Activated CD8-positive, alpha-beta memory T cell treated with anti-CD3 and anti-CD28 coated beads, Interleukin-2, amount 50 U/mL, for 24 hours (primary cell): ENCODE data around the gene FAM131A.

ENCODE experiments used
- DNase-seq: peaks from one replicate; pipeline ENCODE4 v3.0.0-alpha.2; 2020; ENCODE audit errors: extremely low read depth

The FAM131A gene

DNA sequence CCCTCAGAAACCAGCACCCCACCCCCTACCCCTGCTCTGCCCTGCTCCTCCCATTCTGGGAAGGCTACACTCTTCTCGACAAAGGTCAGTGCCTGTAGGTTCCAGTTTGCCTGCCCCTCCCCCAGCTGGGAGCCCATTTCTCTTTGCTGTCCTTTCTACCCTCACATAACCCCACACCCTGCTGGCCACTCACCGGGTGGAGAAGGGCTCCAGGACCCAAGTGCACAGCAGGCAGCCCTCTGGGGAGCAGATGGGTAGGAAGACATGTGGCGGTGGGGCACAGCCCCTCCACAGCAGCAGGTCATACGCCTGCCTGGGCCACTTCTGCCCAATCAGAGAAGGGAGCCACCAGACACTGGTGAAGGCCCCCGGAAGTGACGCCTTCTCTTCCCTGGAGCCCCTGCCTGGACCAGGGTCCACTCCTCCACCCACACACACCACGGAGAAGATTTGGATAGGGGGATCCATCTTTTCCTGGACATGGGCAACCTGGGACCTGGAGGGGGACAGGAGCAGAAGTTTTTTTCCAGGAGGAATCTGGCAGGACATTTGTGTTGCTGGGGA lies 40.6 kb downstream of the FAM131A start, which contains the start of gene THPO:
THPO (minus strand) TSS at position 326 of the 564 bp plus-strand sequence. CDS start 1,948 bp downstream, outside the sequence.
- DNase-seq = no peak

DNA sequence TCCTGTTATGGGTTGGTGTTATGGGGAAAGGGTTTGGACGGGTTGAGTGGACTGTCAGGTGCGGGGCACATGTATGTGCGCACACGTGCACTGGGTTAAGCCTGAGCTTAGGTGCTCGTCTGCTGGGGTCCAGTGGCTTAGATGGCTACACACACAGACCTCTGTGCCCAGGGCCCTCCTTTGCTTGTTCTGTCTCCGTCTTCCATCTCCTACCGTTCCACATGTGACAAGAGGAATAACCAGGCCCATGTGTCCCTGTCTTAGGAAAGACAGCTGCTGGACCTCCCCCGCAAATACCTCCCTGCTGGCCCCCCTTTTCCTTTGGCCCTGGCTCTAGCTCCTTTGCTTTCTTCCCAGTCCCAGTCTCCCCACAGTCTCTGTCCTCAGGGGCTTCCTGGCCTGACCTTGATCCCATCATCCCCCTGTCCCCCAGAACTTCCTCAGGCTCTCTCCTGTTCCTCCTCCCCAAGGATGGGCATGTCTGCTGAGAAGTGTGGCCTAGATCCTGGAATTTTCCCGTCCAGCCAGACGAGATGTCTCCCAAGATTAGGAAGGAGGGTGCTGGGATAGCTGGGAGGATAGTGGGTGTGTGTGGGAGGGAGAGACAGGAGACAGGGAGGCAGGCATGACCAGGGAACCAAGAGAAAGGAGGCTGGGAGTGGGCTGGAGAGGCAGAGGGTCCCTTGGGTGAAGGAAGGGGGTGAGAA lies 41.4 kb downstream of the FAM131A start:
- DNase-seq = no peak

GRCh38 chr3:184379358-184380184 lies 42.2 kb downstream of the FAM131A start, which contains the start of gene CHRD:
TSS of gene CHRD (plus strand) at chr3:184380054. CDS start at chr3:184380319, 265 bp downstream.
- DNase-seq = no peak

GRCh38 chr3:184380185-184380626 lies 42.8 kb downstream of the FAM131A start:
- no peak for DNase-seq

DNA sequence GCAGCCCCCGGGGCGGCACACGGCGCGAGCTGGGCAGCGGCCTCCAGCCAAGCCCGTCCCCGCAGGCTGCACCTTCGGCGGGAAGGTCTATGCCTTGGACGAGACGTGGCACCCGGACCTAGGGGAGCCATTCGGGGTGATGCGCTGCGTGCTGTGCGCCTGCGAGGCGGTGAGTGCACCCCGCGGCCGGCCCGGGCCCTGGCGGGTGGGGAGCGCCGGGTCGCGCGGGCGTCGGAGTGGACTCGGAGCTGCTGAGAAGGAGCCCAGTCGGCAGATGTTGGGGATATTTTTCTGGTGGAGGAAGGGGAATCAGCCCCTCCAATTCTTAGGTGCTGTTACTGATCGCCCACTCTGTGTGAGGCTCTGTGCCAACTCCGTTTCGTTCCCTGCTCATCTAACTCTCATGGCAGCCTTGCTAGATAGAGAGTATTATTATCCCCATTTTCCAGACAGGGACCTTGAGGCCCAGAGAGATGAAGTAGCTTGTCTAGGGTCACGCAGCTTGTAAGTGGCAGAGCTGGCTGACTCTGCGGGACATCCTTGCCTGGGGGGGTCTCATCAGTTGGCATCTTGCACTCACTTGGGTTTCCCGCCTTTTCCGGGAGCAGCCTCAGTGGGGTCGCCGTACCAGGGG lies 43.3 kb downstream of the FAM131A start:
- no peak for DNase-seq

DNA sequence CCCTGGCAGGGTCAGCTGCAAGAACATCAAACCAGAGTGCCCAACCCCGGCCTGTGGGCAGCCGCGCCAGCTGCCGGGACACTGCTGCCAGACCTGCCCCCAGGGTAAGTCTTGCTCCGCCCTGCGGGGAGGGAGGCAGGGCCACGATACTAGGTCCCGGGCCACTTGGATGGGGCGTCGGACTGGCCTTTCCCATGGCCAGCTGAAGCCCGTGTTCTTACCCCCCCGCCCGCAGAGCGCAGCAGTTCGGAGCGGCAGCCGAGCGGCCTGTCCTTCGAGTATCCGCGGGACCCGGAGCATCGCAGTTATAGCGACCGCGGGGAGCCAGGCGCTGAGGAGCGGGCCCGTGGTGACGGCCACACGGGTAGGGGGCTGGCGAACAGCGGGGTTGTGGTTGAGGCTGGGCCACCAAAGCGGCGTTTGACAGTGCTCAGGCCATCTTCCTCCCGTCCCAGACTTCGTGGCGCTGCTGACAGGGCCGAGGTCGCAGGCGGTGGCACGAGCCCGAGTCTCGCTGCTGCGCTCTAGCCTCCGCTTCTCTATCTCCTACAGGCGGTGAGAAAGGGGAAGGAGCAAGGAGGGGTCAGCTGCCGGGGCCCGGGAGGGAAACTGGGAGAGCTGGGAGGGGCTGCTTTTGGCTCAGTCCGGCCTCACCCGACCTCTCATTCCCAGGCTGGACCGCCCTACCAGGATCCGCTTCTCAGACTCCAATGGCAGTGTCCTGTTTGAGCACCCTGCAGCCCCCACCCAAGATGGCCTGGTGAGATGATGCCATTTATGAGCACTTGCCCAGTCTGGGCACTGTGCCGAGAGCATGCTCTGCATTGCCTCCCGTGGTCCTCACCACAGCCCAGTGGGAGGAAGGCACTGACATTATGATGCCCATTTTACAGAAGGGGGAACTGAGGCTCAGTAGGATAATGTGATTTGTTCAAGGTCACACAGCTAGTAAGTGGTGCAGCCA lies 44.1 kb downstream of the FAM131A start:
- DNase-seq = no peak

- DNase-seq = no peak
Measured at GRCh38 chr3:184382326-184383032, 45.1 kb downstream of the FAM131A start.

GRCh38 chr3:184383033-184383740 lies 45.8 kb downstream of the FAM131A start:
- no peak for DNase-seq

- DNase-seq = no peak
Measured at GRCh38 chr3:184384342-184384741, 46.9 kb downstream of the FAM131A start.

DNA sequence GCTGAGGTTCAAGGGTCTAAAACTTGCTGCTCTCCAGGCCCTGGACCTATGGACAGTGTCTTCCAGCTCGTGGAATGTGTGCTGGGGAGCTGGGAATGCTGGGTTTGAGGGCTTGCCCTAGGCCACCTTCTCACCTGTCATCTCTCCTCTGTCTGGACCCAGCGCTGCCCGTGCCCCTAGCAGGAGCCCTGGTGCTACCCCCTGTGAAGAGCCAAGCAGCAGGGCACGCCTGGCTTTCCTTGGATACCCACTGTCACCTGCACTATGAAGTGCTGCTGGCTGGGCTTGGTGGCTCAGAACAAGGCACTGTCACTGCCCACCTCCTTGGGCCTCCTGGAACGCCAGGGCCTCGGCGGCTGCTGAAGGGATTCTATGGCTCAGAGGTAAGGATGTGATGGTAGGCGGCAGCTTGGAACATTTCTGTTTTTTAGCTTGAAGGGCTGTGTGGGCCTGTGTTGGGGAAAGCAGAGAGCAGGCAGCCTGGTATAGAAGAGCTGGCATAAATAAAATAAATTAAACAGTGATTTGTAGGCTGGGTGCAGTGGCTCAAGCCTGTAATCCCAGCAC lies 47.5 kb downstream of the FAM131A start:
- DNase-seq = no peak

DNA sequence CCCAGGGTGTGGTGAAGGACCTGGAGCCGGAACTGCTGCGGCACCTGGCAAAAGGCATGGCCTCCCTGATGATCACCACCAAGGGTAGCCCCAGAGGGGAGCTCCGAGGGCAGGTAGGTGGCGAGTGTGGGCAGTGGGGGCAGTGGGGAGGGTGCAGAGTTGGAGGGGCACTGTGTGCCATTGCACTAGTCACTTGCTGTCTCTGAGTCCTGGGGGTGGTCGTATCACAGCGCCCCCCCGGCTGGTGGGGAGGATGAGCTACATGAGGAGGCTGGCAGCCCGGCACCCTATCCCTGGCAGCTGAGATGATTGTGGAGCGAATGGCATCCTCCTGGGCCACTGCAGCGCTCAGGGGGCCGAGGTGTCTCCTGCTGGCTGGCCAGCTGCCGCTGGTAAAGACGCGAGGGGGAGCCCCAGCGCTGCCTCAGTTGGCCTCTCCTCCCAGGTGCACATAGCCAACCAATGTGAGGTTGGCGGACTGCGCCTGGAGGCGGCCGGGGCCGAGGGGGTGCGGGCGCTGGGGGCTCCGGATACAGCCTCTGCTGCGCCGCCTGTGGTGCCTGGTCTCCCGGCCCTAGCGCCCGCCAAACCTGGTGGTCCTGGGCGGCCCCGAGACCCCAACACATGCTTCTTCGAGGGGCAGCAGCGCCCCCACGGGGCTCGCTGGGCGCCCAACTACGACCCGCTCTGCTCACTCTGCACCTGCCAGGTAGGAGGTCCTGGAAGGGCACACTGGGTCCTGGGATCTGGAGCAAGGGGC lies 48.8 kb downstream of the FAM131A start:
- no peak for DNase-seq

DNA sequence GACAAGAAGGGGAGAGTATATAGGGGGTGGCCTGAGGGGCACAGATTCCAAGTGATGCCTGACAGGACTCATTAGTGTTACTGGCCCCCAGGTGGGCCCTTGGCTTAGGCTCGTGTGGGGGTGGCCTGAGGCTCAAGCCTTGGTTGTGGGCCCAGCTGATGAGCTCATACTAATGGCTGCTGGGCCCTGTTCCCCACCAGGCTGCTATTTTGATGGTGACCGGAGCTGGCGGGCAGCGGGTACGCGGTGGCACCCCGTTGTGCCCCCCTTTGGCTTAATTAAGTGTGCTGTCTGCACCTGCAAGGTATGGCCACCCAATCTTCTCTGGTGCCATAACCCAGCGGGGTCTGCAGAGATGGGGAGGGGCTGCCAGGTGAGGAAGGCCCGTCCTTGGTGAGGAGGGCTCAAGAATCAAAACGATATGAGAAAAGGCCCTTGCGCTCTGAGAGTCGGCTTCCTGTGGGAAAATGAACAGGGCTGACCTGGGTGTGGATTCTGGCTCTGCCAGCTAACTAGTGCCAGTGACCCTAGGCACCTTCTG lies 49.8 kb downstream of the FAM131A start:
- DNase-seq = no peak

GRCh38 chr3:184388164-184388935 lies 51.0 kb downstream of the FAM131A start:
- no peak for DNase-seq

- DNase-seq = no peak
Measured at GRCh38 chr3:184388936-184389230, 51.5 kb downstream of the FAM131A start.

GRCh38 chr3:184389384-184389783 lies 52.0 kb downstream of the FAM131A start:
- DNase-seq = no peak

DNA sequence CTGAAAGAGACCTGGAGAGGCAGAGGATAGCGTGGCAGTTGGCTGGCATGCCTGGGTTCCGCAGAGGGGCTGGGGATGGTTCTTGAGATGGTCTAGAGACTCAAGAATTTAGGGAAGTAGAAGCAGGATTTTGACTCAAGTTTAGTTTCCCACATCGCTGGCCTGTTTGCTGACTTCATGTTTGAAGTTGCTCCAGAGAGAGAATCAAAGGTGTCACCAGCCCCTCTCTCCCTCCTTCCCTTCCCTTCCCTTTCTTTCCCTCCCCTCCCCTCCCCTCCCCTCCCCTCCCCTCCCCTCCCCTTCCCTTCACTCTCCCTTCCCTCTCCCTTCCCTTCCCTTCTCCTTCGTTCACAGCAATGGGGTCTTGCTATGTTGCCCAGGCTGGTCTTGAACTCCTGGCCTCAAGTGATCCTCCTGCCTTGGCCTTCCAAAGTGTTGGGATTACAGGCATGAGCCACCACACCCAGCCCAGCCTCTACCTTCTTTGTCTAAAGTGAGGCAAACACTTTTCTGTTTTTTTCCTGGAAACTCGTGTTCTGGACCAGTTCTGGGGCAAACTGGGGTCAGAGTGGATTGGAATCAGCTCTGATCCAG lies 52.6 kb downstream of the FAM131A start:
- DNase-seq = no peak

GRCh38 chr3:184391266-184391665 lies 53.9 kb downstream of the FAM131A start:
- no peak for DNase-seq
